Measurements from ENCODE around the gene NOSIP. TPM values are rescaled to one million over a fixed set of nuclear protein-coding genes. Genes with fewer than 3 reads are reported as not detected.
A peak's percentile ranks its signal among the peaks of the same experiment; 100 is the strongest.

The NOSIP gene
- polyA plus RNA-seq, 1 of the 3 experiments (the other 2 are of a cell fraction): 128 TPM

DNA sequence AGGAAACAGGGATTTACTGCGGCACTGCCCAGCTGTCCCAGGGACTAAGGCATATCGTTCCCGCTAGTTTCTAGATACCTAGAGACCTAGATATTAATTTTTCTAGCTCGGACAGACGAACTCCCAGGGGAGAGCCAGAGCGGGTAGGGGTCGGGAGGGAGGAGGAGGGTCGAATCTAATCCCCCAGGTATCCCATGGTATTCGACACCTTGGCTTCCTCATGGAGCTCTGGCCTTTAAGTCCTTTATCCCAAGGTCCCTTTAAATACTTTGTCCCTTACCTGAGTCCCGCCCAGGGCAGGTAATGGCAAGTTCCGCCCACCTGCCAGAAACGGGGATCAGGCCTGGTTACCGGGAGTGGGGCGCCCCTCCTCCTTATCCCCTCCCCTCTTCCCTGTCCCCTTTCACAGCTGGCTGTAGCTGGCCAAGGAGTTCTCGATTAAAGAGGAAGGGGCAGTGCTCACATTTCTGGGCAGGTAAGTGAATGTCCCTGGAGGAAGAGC lies 702 bp upstream of the NOSIP start, which contains the start of gene PRRG2:
TSS of gene PRRG2 (plus strand) at position 310 of the 502 bp plus-strand sequence. CDS start 1,904 bp downstream, outside the sequence.
- Histone ChIP-seq H3F3A (replicated peaks; ENCODE audit: insufficient read depth) (peaks cover 3% of the 10 kb centered on the region), H3K79me2 (ENCODE audit: insufficient read depth) (peaks cover 42% of the 10 kb centered on the region), H4K20me1 (ENCODE audit: insufficient read depth) (no peaks in the 10 kb centered on the region; the same call in 1 of the 2 replicates), H3K9me3 (no peaks in the 10 kb centered on the region), H3K27ac (ENCODE audit: low read depth in 2 of 2, low read length in 1 of 2) (peak within 1 kb of the TSS; percentile 50 to 69), H3K9me2 (no peaks in the 10 kb centered on the region), H3K9ac (peak within 1 kb of the TSS; percentile 83), H3K36me3 (replicated peaks in 1 of 2; ENCODE audit: control insufficient read depth in 1 of 2, insufficient read depth in 2 of 2, low read length in 1 of 2) (peaks cover 0 to 4% of the 10 kb centered on the region in 2 experiments), H3K4me1 (ENCODE audit: control insufficient read depth in 1 of 2, insufficient read depth in 2 of 2, low read depth in 1 of 2, low read length in 1 of 2) (peaks cover 0 to 13% of the 10 kb centered on the region in 2 experiments; a peak in 2 of 4 replicates), H3K27me3 (ENCODE audit: insufficient read depth) (no peaks in the 10 kb centered on the region), H3K4me2 (peak within 1 kb of the TSS; percentile 74), H2AFZ (ENCODE audit: low read depth) (peak within 1 kb of the TSS; percentile 100), H3K4me3 (ENCODE audit: low read depth in 2 of 2, low read length in 1 of 2) (peak within 1 kb of the TSS; percentile 66 to 88)
- no peak for TF ChIP-seq EP300 (IDR thresholded peaks at IDR 0.05; ENCODE audit: borderline replicate concordance in 1 of 2, low read depth in 1 of 2, low read length in 1 of 2)
- TF ChIP-seq, protein P1, sequence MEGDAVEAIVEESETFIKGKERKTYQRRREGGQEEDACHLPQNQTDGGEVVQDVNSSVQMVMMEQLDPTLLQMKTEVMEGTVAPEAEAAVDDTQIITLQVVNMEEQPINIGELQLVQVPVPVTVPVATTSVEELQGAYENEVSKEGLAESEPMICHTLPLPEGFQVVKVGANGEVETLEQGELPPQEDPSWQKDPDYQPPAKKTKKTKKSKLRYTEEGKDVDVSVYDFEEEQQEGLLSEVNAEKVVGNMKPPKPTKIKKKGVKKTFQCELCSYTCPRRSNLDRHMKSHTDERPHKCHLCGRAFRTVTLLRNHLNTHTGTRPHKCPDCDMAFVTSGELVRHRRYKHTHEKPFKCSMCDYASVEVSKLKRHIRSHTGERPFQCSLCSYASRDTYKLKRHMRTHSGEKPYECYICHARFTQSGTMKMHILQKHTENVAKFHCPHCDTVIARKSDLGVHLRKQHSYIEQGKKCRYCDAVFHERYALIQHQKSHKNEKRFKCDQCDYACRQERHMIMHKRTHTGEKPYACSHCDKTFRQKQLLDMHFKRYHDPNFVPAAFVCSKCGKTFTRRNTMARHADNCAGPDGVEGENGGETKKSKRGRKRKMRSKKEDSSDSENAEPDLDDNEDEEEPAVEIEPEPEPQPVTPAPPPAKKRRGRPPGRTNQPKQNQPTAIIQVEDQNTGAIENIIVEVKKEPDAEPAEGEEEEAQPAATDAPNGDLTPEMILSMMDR (IDR thresholded peaks at IDR 0.05): no peak
- no peak for TF ChIP-seq FOSL2 (IDR thresholded peaks at IDR 0.05; ENCODE audit: borderline replicate concordance, low read depth)
- TF ChIP-seq ELF1 (IDR thresholded peaks at IDR 0.05): no peak
- TF ChIP-seq FOXJ3 (CRISPR knock-in tag; IDR thresholded peaks at IDR 0.05): no peak
- TF ChIP-seq EZH2phosphoT487 (IDR thresholded peaks at IDR 0.05; ENCODE audit: borderline replicate concordance, low read depth): no peak
- TF ChIP-seq, protein P2, sequence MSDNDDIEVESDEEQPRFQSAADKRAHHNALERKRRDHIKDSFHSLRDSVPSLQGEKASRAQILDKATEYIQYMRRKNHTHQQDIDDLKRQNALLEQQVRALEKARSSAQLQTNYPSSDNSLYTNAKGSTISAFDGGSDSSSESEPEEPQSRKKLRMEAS (IDR thresholded peaks at IDR 0.05; ENCODE audit: low read depth): no peak
- no peak for TF ChIP-seq GATA2 (CRISPR knock-in tag; IDR thresholded peaks at IDR 0.05)
- TF ChIP-seq CHD2 (IDR thresholded peaks at IDR 0.05; ENCODE audit: low read length, partially characterized antibody): no peak
- no peak for TF ChIP-seq NRF1 (IDR thresholded peaks at IDR 0.05; ENCODE audit: low read depth, low read length)
- TF ChIP-seq, protein P3, sequence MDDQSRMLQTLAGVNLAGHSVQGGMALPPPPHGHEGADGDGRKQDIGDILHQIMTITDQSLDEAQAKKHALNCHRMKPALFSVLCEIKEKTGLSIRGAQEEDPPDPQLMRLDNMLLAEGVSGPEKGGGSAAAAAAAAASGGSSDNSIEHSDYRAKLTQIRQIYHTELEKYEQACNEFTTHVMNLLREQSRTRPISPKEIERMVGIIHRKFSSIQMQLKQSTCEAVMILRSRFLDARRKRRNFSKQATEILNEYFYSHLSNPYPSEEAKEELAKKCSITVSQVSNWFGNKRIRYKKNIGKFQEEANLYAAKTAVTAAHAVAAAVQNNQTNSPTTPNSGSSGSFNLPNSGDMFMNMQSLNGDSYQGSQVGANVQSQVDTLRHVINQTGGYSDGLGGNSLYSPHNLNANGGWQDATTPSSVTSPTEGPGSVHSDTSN (IDR thresholded peaks at IDR 0.05): no peak
- TF ChIP-seq RAD21 (IDR thresholded peaks at IDR 0.05; ENCODE audit: low read length): no peak
- TF ChIP-seq TCF12 (IDR thresholded peaks at IDR 0.05): no peak
- TF ChIP-seq, protein P4, sequence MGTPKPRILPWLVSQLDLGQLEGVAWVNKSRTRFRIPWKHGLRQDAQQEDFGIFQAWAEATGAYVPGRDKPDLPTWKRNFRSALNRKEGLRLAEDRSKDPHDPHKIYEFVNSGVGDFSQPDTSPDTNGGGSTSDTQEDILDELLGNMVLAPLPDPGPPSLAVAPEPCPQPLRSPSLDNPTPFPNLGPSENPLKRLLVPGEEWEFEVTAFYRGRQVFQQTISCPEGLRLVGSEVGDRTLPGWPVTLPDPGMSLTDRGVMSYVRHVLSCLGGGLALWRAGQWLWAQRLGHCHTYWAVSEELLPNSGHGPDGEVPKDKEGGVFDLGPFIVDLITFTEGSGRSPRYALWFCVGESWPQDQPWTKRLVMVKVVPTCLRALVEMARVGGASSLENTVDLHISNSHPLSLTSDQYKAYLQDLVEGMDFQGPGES (IDR thresholded peaks at IDR 0.05; ENCODE audit: low read depth, low read length): no peak
- TF ChIP-seq RFX5 (IDR thresholded peaks at IDR 0.05; ENCODE audit: low read length): no peak
- TF ChIP-seq JUND (IDR thresholded peaks at IDR 0.05): no peak
- ChIA-PET POLR2A (interaction anchor here (0.6 to 2.5 kb wide), 5 partner anchors 9 to 95 kb away, joined by 3 to 11 read pairs (median 4); partner anchors contain the start of genes PRR12 and RRAS), CTCF (interaction anchor here (0.6 to 6.8 kb wide), 7 partner anchors 11 to 92 kb away, joined by 3 to 65 read pairs (median 3); no protein-coding TSS in a partner anchor)
- WGBS (ENCODE audit: low lambda C conversion rate): 41% methylated on average over 15 of the region's 15 CpGs
- no peak for DNase-seq
